PC-9 (cell line): ENCODE results near the gene ENO4. TPM values are rescaled to one million over a fixed set of nuclear protein-coding genes. Genes with fewer than 3 reads are reported as not detected.

ENCODE experiments used
- BruUV-seq: library from RNA; stranded (reverse); fragments of 400-500 nt; replicated peaks from 2 replicates; lab custom pipeline; 2021; lab: Mats Ljungman, UMichigan
- CTCF ChIA-PET: fragments of 300-600 bp; sonication (Branson Sonifier 250); formaldehyde crosslinking; loops from one replicate; lab custom pipeline; 2022; ENCODE audit warnings: antibody characterized with exemption; lab: Charles Lee
- POLR2A ChIA-PET: fragments of 300-600 bp; sonication (Branson Sonifier 250); formaldehyde crosslinking; loops from one replicate; lab custom pipeline; 2022; ENCODE audit warnings: antibody characterized with exemption; ENCODE audit not compliant: unreplicated experiment; lab: Charles Lee
- DNase-seq, 2 experiments: peaks; one replicate each; pipeline versions ENCODE4 v3.0.0 to v3.0.0-alpha.2; 2015 to 2022; ENCODE audit warnings: mixed read lengths in 1 of 2
- H2AFZ ChIP-seq: fragments of 200-600 bp; sonication (generic); 2 replicates; pipeline ENCODE4 v1.8.1; 2017; ENCODE audit warnings: antibody characterized with exemption
- H3F3A ChIP-seq: fragments of 200-600 bp; sonication (generic); 2 replicates; pipeline ENCODE4 v1.8.1; 2017; ENCODE audit warnings: antibody characterized with exemption, mild to moderate bottlenecking, low read depth; ENCODE audit not compliant: insufficient read depth
- H3K27ac ChIP-seq: fragments of 200-600 bp; sonication (generic); 2 replicates; pipeline ENCODE4 v1.6.1; 2016; ENCODE audit warnings: mixed run types
- H3K27me3 ChIP-seq: fragments of 200-600 bp; sonication (generic); 2 replicates; pipeline ENCODE4 v1.6.1; 2016; ENCODE audit warnings: low read depth, mixed run types; ENCODE audit not compliant: insufficient read depth
- H3K36me3 ChIP-seq: fragments of 200-600 bp; sonication (generic); 2 replicates; pipeline ENCODE4 v1.6.1; 2016; ENCODE audit warnings: low read depth, mixed run types
- H3K4me1 ChIP-seq: fragments of 200-600 bp; sonication (generic); replicated peaks from 2 replicates; pipeline ENCODE4 v1.6.1; 2016; ENCODE audit warnings: mixed run types; ENCODE audit not compliant: insufficient read depth
- H3K4me2 ChIP-seq: fragments of 200-600 bp; sonication (generic); 2 replicates; pipeline ENCODE4 v1.6.1; 2017; ENCODE audit warnings: mixed run types
- H3K4me3 ChIP-seq: fragments of 200-600 bp; sonication (generic); 2 replicates; pipeline ENCODE4 v1.6.1; 2016; ENCODE audit warnings: mixed run types
- H3K79me2 ChIP-seq: fragments of 200-600 bp; sonication (generic); 2 replicates; pipeline ENCODE4 v1.6.1; 2017; ENCODE audit warnings: low read depth, mixed run types
- H3K9me2 ChIP-seq: fragments of 200-600 bp; sonication (generic); 2 replicates; pipeline ENCODE4 v1.8.1; 2017; ENCODE audit warnings: mild to moderate bottlenecking; ENCODE audit not compliant: insufficient read depth
- H3K9me3 ChIP-seq: fragments of 200-600 bp; sonication (generic); 2 replicates; pipeline ENCODE4 v1.8.1; 2016; ENCODE audit warnings: low read depth; ENCODE audit not compliant: insufficient read depth
- H4K20me1 ChIP-seq: fragments of 200-600 bp; sonication (generic); 2 replicates; pipeline ENCODE4 v1.8.1; 2017; ENCODE audit not compliant: insufficient read depth
- CTCF ChIP-seq: fragments of 200-600 bp; sonication (generic); conservative IDR thresholded peaks from 2 replicates; pipeline ENCODE4 v1.6.1; 2017; ENCODE audit warnings: mixed run types, antibody characterized with exemption, mild to moderate bottlenecking, moderate library complexity
- EZH2 ChIP-seq: fragments of 200-600 bp; sonication (generic); IDR thresholded peaks from 2 replicates; pipeline ENCODE4 v1.8.0; 2017; ENCODE audit warnings: antibody characterized with exemption, low read depth
- intact Hi-C: fragments of 100-400 bp; cut with micrococcal nuclease; formaldehyde crosslinking; loops from one replicate; pipeline ENCODE4 v1.10.0; 2022; ENCODE audit not compliant: unreplicated experiment
- total RNA-seq: library from RNA; stranded (reverse); gene quantifications from 2 replicates; pipeline ENCODE4 v1.2.3, GENCODE V29; 2021

Gene ENO4
- total RNA-seq, 1 experiment from 2014 or later: 0.79 TPM

- Histone ChIP-seq H3K4me1 (no peaks in the 10 kb centered on the region), H3K36me3 (no peaks in the 10 kb centered on the region), H3K4me2 (no peak overlapping the region), H2AFZ (no peak overlapping the region), H3K9me3 (no peaks in the 10 kb centered on the region), H3K27ac (no peak overlapping the region), H3K27me3 (no peaks in the 10 kb centered on the region), H3K9me2 (no peaks in the 10 kb centered on the region), H3K4me3 (no peak overlapping the region), H3F3A (no peaks in the 10 kb centered on the region), H4K20me1 (no peaks in the 10 kb centered on the region; the same call in 1 of the 2 replicates), H3K79me2 (no peaks in the 10 kb centered on the region)
- BruUV-seq: no TSS peak
- intact Hi-C loops: no loop called here
- CTCF ChIA-PET: interaction anchor here (0.6 kb wide), 1 partner anchor 18 kb away, joined by 8 read pairs; no protein-coding TSS in a partner anchor
- TF ChIP-seq CTCF (no peak), EZH2 (no peak)
- DNase-seq: no peak
- POLR2A ChIA-PET: no interaction called here
These were observed 18.2 kb upstream of the ENO4 start for GRCh38 chr10:116831086-116831485.

- TF ChIP-seq EZH2 (no peak), CTCF (no peak)
- intact Hi-C loops: no loop called here
- Histone ChIP-seq H3K79me2 (no peaks in the 10 kb centered on the region), H3K27me3 (no peaks in the 10 kb centered on the region), H3K4me3 (no peak overlapping the region), H3K9me3 (no peaks in the 10 kb centered on the region), H3K4me2 (no peak overlapping the region), H3K9me2 (no peaks in the 10 kb centered on the region), H4K20me1 (no peaks in the 10 kb centered on the region; the same call in 1 of the 2 replicates), H3K36me3 (no peaks in the 10 kb centered on the region), H3K4me1 (no peaks in the 10 kb centered on the region), H3K27ac (no peak overlapping the region), H3F3A (no peaks in the 10 kb centered on the region), H2AFZ (no peak overlapping the region)
- no peak for DNase-seq
- BruUV-seq: no TSS peak
- ChIA-PET POLR2A (no interaction called here), CTCF (no interaction called here)
These were observed 17.5 kb upstream of the ENO4 start for GRCh38 chr10:116831790-116832189.

- BruUV-seq: no TSS peak
- no peak overlapping the region for H3K27ac ChIP-seq
- H3K79me2 ChIP-seq: no peaks in the 10 kb centered on the region
- ChIA-PET POLR2A (no interaction called here), CTCF (no interaction called here)
- intact Hi-C loops: no loop called here
- no peaks in the 10 kb centered on the region for H3K9me2 ChIP-seq
- no peaks in the 10 kb centered on the region for H3K9me3 ChIP-seq
- no peaks in the 10 kb centered on the region for H3K4me1 ChIP-seq
- TF ChIP-seq EZH2 (no peak), CTCF (no peak)
- H3K4me3 ChIP-seq: no peak overlapping the region
- H3K27me3 ChIP-seq: no peaks in the 10 kb centered on the region
- no peaks in the 10 kb centered on the region for H3K36me3 ChIP-seq
- no peak overlapping the region for H3K4me2 ChIP-seq
- DNase-seq: no peak
- H4K20me1 ChIP-seq: no peaks in the 10 kb centered on the region
- no peaks in the 10 kb centered on the region for H3F3A ChIP-seq
- H2AFZ ChIP-seq: no peak overlapping the region
These were observed 15.0 kb upstream of the ENO4 start for GRCh38 chr10:116833986-116834985.
